ENCODE measurements around the gene CCR5AS.
"Not testable (repeated sequence)": the region's sequence is repeated elsewhere in the genome, so short reads cannot be mapped to it uniquely, and the experiment has no call there.

Gene CCR5AS

GRCh38 chr3:46427916-46428833 lies 21.3 kb upstream of the CCR5AS start:
- peaks cover 6% of the 10 kb centered on the region; the same call in 1 of the 2 replicates for H3K27me3 Mint-ChIP-seq (ENCODE audit: low read depth)
- CTCF ChIA-PET: interaction anchor here (0.9 to 2.0 kb wide), 5 partner anchors 22 to 58 kb away, joined by 3 to 7 read pairs (median 4); partner anchors contain the start of gene CCR5
- TF ChIP-seq CREB1 (CRISPR knock-in tag; IDR thresholded peaks at IDR 0.05): no peak
- no peak for TF ChIP-seq ZSCAN18 (CRISPR knock-in tag; IDR thresholded peaks at IDR 0.05)
- TF ChIP-seq IRF1 (CRISPR knock-in tag; IDR thresholded peaks at IDR 0.05): no peak
- TF ChIP-seq GRHL2 (CRISPR knock-in tag; IDR thresholded peaks at IDR 0.05; ENCODE audit: insufficient replicate concordance, severe bottlenecking): no peak
- no peak for TF ChIP-seq ZNF416 (CRISPR knock-in tag; IDR thresholded peaks at IDR 0.05)
- no peak for TF ChIP-seq NFE2L1 (CRISPR knock-in tag; IDR thresholded peaks at IDR 0.05)
- TF ChIP-seq, protein P1, sequence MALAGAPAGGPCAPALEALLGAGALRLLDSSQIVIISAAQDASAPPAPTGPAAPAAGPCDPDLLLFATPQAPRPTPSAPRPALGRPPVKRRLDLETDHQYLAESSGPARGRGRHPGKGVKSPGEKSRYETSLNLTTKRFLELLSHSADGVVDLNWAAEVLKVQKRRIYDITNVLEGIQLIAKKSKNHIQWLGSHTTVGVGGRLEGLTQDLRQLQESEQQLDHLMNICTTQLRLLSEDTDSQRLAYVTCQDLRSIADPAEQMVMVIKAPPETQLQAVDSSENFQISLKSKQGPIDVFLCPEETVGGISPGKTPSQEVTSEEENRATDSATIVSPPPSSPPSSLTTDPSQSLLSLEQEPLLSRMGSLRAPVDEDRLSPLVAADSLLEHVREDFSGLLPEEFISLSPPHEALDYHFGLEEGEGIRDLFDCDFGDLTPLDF (CRISPR knock-in tag; IDR thresholded peaks at IDR 0.05): no peak
- TF ChIP-seq, protein P2, sequence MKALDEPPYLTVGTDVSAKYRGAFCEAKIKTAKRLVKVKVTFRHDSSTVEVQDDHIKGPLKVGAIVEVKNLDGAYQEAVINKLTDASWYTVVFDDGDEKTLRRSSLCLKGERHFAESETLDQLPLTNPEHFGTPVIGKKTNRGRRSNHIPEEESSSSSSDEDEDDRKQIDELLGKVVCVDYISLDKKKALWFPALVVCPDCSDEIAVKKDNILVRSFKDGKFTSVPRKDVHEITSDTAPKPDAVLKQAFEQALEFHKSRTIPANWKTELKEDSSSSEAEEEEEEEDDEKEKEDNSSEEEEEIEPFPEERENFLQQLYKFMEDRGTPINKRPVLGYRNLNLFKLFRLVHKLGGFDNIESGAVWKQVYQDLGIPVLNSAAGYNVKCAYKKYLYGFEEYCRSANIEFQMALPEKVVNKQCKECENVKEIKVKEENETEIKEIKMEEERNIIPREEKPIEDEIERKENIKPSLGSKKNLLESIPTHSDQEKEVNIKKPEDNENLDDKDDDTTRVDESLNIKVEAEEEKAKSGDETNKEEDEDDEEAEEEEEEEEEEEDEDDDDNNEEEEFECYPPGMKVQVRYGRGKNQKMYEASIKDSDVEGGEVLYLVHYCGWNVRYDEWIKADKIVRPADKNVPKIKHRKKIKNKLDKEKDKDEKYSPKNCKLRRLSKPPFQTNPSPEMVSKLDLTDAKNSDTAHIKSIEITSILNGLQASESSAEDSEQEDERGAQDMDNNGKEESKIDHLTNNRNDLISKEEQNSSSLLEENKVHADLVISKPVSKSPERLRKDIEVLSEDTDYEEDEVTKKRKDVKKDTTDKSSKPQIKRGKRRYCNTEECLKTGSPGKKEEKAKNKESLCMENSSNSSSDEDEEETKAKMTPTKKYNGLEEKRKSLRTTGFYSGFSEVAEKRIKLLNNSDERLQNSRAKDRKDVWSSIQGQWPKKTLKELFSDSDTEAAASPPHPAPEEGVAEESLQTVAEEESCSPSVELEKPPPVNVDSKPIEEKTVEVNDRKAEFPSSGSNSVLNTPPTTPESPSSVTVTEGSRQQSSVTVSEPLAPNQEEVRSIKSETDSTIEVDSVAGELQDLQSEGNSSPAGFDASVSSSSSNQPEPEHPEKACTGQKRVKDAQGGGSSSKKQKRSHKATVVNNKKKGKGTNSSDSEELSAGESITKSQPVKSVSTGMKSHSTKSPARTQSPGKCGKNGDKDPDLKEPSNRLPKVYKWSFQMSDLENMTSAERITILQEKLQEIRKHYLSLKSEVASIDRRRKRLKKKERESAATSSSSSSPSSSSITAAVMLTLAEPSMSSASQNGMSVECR (CRISPR knock-in tag; IDR thresholded peaks at IDR 0.05; ENCODE audit: borderline replicate concordance): no peak
- DNase-seq (ENCODE audit: low spot score) (no peak), ATAC-seq (no peak)
- H3K36me3 Mint-ChIP-seq: peaks cover 27% of the 10 kb centered on the region
- H3K27ac Mint-ChIP-seq: no peak overlapping the region
- 0 out of 2 replicates have a peak, but pooled peaks cover 3% of the 10 kb centered on the region for H3K4me1 Mint-ChIP-seq
- H3K4me3 Mint-ChIP-seq: no peak overlapping the region
- POLR2A ChIA-PET: no interaction called here
- peaks cover 29% of the 10 kb centered on the region for H3K9me3 Mint-ChIP-seq

GRCh38 chr3:46427404-46427803 lies 20.5 kb upstream of the CCR5AS start:
- not testable (repeated sequence) for H3K27ac Mint-ChIP-seq

GRCh38 chr3:46426476-46426875 lies 19.6 kb upstream of the CCR5AS start:
- not testable (repeated sequence) for H3K4me3 Mint-ChIP-seq, ATAC-seq
- H3K36me3 Mint-ChIP-seq: peaks cover 10% of the 10 kb centered on the region

More at GRCh38 chr3:46427404-46427803, 20.5 kb upstream of the CCR5AS start:
- H3K4me3 Mint-ChIP-seq; DNase-seq (ENCODE audit: low spot score); H3K4me1 Mint-ChIP-seq; POLR2A ChIA-PET; H3K27me3 Mint-ChIP-seq (ENCODE audit: low read depth); ATAC-seq: not testable (repeated sequence)
- CTCF ChIA-PET: interaction anchor here (0.6 to 1.6 kb wide), 26 partner anchors 10 to 459 kb away, joined by 3 to 17 read pairs (median 4); partner anchors contain the start of genes CCR1, CCR3 and CCR5
- peaks cover 22% of the 10 kb centered on the region for H3K9me3 Mint-ChIP-seq
- H3K36me3 Mint-ChIP-seq: peaks cover 19% of the 10 kb centered on the region

DNA sequence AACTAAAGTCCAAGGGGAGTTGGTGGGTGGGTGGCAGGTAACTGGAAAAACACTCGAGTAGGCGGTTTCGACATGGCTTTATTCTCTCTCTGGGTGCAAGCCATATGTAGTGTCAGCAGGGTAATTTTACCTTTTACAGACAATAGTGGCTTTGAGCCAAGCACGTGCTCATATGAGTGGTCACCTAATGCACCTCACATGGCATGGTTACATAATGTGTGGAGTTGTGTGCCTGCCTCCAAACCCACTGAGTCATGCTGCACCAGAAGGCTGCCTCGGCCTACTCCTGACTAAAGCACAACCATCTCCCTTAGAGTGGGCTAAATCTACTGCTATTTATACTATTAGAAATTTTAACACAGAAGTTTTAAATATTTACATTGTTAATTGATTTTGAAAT lies 16.7 kb upstream of the CCR5AS start:
- Mint-ChIP-seq H3K9me3 (no peaks in the 10 kb centered on the region), H3K27me3 (ENCODE audit: low read depth) (no peaks in the 10 kb centered on the region), H3K27ac (no peak overlapping the region), H3K36me3 (no peaks in the 10 kb centered on the region), H3K4me3 (no peak overlapping the region), H3K4me1 (peaks cover 4% of the 10 kb centered on the region)
- ChIA-PET CTCF (interaction anchor here (1.0 kb wide), 1 partner anchor 486 kb away, joined by 3 read pairs; no protein-coding TSS in a partner anchor), POLR2A (no interaction called here)
- DNase-seq (ENCODE audit: low spot score) (no peak), ATAC-seq (no peak)
- TF ChIP-seq NR3C1 (CRISPR knock-in tag; conservative IDR thresholded peaks at IDR 0.05; ENCODE audit: low read depth) (no peak), SMAD3 (CRISPR knock-in tag; IDR thresholded peaks at IDR 0.05; ENCODE audit: borderline replicate concordance) (no peak), ESRRA (CRISPR knock-in tag; IDR thresholded peaks at IDR 0.05; ENCODE audit: borderline replicate concordance) (no peak), JAZF1 (CRISPR knock-in tag; IDR thresholded peaks at IDR 0.05) (no peak), ZNF232 (CRISPR knock-in tag; IDR thresholded peaks at IDR 0.05) (no peak), ATF1 (CRISPR knock-in tag; IDR thresholded peaks at IDR 0.05) (no peak), ZNF396 (CRISPR knock-in tag; IDR thresholded peaks at IDR 0.05; ENCODE audit: borderline replicate concordance) (no peak), NR1H2 (CRISPR knock-in tag; IDR thresholded peaks at IDR 0.05) (no peak), ZMAT4 (CRISPR knock-in tag; IDR thresholded peaks at IDR 0.05) (no peak)
- TF ChIP-seq, protein P3, sequence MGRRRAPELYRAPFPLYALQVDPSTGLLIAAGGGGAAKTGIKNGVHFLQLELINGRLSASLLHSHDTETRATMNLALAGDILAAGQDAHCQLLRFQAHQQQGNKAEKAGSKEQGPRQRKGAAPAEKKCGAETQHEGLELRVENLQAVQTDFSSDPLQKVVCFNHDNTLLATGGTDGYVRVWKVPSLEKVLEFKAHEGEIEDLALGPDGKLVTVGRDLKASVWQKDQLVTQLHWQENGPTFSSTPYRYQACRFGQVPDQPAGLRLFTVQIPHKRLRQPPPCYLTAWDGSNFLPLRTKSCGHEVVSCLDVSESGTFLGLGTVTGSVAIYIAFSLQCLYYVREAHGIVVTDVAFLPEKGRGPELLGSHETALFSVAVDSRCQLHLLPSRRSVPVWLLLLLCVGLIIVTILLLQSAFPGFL (CRISPR knock-in tag; IDR thresholded peaks at IDR 0.05; ENCODE audit: borderline replicate concordance): no peak

More at GRCh38 chr3:46426476-46426875, 19.6 kb upstream of the CCR5AS start:
- H3K27me3 Mint-ChIP-seq (ENCODE audit: low read depth); POLR2A ChIA-PET; DNase-seq (ENCODE audit: low spot score); H3K27ac Mint-ChIP-seq; H3K4me1 Mint-ChIP-seq: not testable (repeated sequence)
- CTCF ChIA-PET: interaction anchor here (0.9 to 1.6 kb wide), 11 partner anchors 15 to 373 kb away, joined by 3 to 17 read pairs (median 7); no protein-coding TSS in a partner anchor
- H3K9me3 Mint-ChIP-seq: peaks cover 12% of the 10 kb centered on the region
